Prostate gland (tissue), 2 donors: ENCODE measurements around the gene ESPNL.

Experiments used
- CTCF ChIP-seq, 4 experiments: fragments of 200-600 bp in 2 of 4; fragments of 450-650 bp in 2 of 4; sonication (generic) in 2 of 4; IDR thresholded peaks; 1 replicate in 3 of 4; 2 replicates in 1 of 4; pipeline ENCODE4 v1.5.1; 2016 to 2019; ENCODE audit warnings: antibody characterized with exemption in 4 of 4, mild to moderate bottlenecking in 2 of 4, moderate library complexity in 2 of 4
- POLR2A ChIP-seq: fragments of 450-650 bp; IDR thresholded peaks from one replicate; pipeline ENCODE4 v1.6.1; 2016; ENCODE audit warnings: antibody characterized with exemption, mild to moderate bottlenecking
- POLR2AphosphoS5 ChIP-seq: sonication (generic); formaldehyde crosslinking; IDR thresholded peaks from one replicate; pipeline ENCODE4 v1.6.1; 2017; ENCODE audit warnings: antibody characterized with exemption

GRCh38 chr2:238138331-238139195 lies 38.4 kb downstream of the ESPNL start, which contains the start of gene KLHL30:
- TF ChIP-seq CTCF (IDR thresholded peaks at IDR 0.05) (no peak), POLR2AphosphoS5 (no peak), POLR2A (no peak)
